ENCODE measurements around the gene NELFCD. TPM values are rescaled to one million over a fixed set of nuclear protein-coding genes. Genes with fewer than 3 reads are reported as not detected.

The NELFCD gene
- total RNA-seq, 4 donors from 2014 or later = 96.6 to 129 (median 113) TPM

- Histone ChIP-seq H3K4me1 (peaks cover 48 to 55% of the 10 kb centered on the region in 2 donors), H3K9me3 (no peaks in the 10 kb centered on the region), H3K27ac (peak within 1 kb of the TSS; percentile 73 to 94 (median 92)), H3K27me3 (no peaks in the 10 kb centered on the region), H3K4me3 (replicated peaks in 1 of 3) (peak within 1 kb of the TSS; percentile 56 to 88 (median 78)), H3K36me3 (peaks cover 6 to 8% of the 10 kb centered on the region in 2 donors)
- WGBS, 2 donors = 7 to 14% methylated on average over 8 to 21 of the region's 50 CpGs
- peak; percentile 22 to 31 for DNase-seq
- intact Hi-C loops (cut with DNase I) = loop anchor here (5.0 kb wide), 1 partner anchor 150 kb away; no protein-coding TSS in a partner anchor
- no peak for TF ChIP-seq POLR2A (IDR thresholded peaks at IDR 0.05)
- TF ChIP-seq CTCF (IDR thresholded peaks at IDR 0.05) = no peak
Observed at GRCh38 chr20:59042151-59042795, 61.2 kb downstream of the NELFCD start, which contains the start of gene PRELID3B. Gene PRELID3B, minus strand, starts transcription at chr20:59042786. Its CDS starts 56 bp downstream, at chr20:59042730.

DNA sequence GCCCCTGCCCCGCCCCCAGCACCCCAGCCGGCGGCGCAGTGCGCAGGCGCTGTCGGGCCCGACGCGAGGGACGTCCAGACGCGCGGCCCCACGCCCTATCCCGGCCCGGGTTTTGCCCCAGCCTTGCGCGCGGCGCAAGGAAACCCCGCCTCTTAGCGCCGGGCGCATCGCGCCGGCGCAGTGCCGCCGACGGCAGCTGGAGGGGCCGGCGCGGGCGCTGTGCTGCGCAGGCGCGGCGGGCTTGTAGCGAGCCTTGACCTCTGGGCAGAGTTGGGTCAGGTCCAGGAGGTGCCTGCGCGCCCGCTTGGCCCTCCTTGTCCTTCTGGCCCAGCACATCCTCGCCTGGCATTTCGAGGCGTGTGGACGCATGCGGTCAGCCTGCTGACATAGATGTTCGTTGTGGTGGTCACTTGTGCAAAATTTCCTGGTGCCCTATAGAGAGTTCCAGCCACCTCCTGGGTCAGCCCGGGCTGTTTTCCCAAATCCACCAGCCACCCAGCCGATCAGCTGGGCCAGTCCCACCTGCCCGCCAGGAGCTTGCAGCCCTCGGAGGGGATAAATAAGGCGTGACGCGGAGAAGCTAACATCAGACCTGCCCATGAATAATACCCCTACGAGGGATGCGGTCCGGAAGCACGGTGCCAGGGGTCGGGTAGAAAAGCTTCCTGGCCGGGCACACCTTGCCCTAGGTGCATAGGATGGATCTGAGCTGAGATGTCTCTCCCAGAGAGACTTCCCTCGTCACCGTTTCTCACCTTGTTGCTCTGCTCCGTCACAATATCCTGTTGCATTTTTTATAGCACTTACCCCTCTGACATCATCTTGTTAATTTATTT, 62.0 kb downstream of the NELFCD start:
- H3K27ac ChIP-seq = peak overlapping the region; percentile 73 to 94 (median 92)
- WGBS, 2 donors = 43 to 75% methylated on average over 14 to 22 of the region's 66 CpGs
- intact Hi-C loops (cut with DNase I) = loop anchor here (5.0 kb wide), 1 partner anchor 151 kb away; no protein-coding TSS in a partner anchor
- H3K9me3 ChIP-seq = no peaks in the 10 kb centered on the region
- no peaks in the 10 kb centered on the region for H3K27me3 ChIP-seq
- peak overlapping the region; percentile 56 to 88 (median 78) for H3K4me3 ChIP-seq (replicated peaks in 1 of 3)
- no peak for TF ChIP-seq CTCF (IDR thresholded peaks at IDR 0.05)
- TF ChIP-seq POLR2A (IDR thresholded peaks at IDR 0.05) = peak in 1 of 2 donors; percentile 77
- H3K36me3 ChIP-seq = peaks cover 0 to under 1% of the 10 kb centered on the region in 2 donors
- peaks cover 48 to 55% of the 10 kb centered on the region in 2 donors for H3K4me1 ChIP-seq
- peak; percentile 94 to 97 for DNase-seq

DNA sequence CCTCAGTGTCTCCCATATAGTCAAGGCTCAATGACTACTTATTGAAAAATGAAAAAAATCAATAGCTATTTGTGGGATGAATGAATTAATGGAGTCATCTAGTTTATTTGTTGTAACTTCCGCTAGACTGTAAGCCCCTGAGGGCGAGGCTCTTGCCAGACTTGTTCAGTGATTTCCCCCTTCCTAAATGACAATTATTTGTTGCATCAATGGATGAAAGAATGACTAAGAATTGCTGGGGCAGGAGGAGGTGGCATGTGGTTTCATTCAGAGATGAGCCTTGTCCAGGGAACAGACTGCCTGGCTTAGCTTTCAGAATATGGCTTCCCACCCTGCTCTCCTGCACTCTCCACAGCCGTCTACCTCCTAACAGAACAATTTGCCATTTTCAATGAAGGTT, 62.6 kb downstream of the NELFCD start:
- intact Hi-C loops (cut with DNase I) = loop anchor here (5.0 kb wide), 1 partner anchor 151 kb away; no protein-coding TSS in a partner anchor

GRCh38 chr20:59044295-59044694, 63.2 kb downstream of the NELFCD start:
- H3K36me3 ChIP-seq = no peaks in the 10 kb centered on the region
- no peaks in the 10 kb centered on the region for H3K27me3 ChIP-seq
- intact Hi-C loops (cut with DNase I) = loop anchor here (5.0 kb wide), 1 partner anchor 152 kb away; no protein-coding TSS in a partner anchor
- H3K4me1 ChIP-seq = peaks cover 48 to 50% of the 10 kb centered on the region in 2 donors
- H3K4me3 ChIP-seq (replicated peaks in 1 of 3) = no peak overlapping the region
- H3K9me3 ChIP-seq = no peaks in the 10 kb centered on the region
- TF ChIP-seq CTCF (IDR thresholded peaks at IDR 0.05) (no peak), POLR2A (IDR thresholded peaks at IDR 0.05) (peak in 1 of 2 donors; percentile 49)
- peak overlapping the region; percentile 84 to 94 (median 92) for H3K27ac ChIP-seq
- peak; percentile 71 to 78 for DNase-seq
- 33 to 44% methylated on average over 3 of the region's 3 CpGs for WGBS, 2 donors

More for the DNA sequence above, 62.6 kb downstream of the NELFCD start:
- peak in 1 of 2 donors; percentile 11 for DNase-seq
- Histone ChIP-seq H3K4me3 (replicated peaks in 1 of 3) (no peak overlapping the region), H3K27ac (peak overlapping the region; percentile 66 to 94 (median 92)), H3K9me3 (no peaks in the 10 kb centered on the region), H3K36me3 (no peaks in the 10 kb centered on the region), H3K4me1 (peaks cover 48 to 55% of the 10 kb centered on the region in 2 donors), H3K27me3 (no peaks in the 10 kb centered on the region)
- 57 to 72% methylated on average over 3 of the region's 3 CpGs for WGBS, 2 donors
- TF ChIP-seq CTCF (IDR thresholded peaks at IDR 0.05) = no peak
- TF ChIP-seq POLR2A (IDR thresholded peaks at IDR 0.05) = no peak

Other genes starting within 250 kb of the NELFCD start
- gene GNAS-AS1, start 130.4 kb upstream of the NELFCD start, total RNA-seq = 1 to 10 TPM in 2 of 4 donors, under 1 TPM in 2; 0.42 to 1.9 (median 1.1) TPM
- gene GNAS, start 128.5 kb upstream of the NELFCD start, total RNA-seq = 1,000 to 10,000 TPM; 2,457 to 5,038 (median 3,494) TPM
- 100 to 1,000 TPM; 152 to 256 (median 212) TPM for gene CTSZ, start 26.0 kb downstream of the NELFCD start, total RNA-seq
- gene TUBB1, start 38.2 kb downstream of the NELFCD start, total RNA-seq = under 1 TPM in 2 of 4 donors, not detected in 2; 0.11 to 0.46 TPM
- gene ATP5F1E, start 51.1 kb downstream of the NELFCD start, total RNA-seq = 10 to 100 TPM; 13.3 to 57.8 (median 32.4) TPM
- gene PRELID3B, start 61.5 kb downstream of the NELFCD start, total RNA-seq = 100 to 1,000 TPM in 1 of 4 donors, 10 to 100 TPM in 3; 74.4 to 112 (median 85.6) TPM
- 1 to 10 TPM in 3 of 4 donors, under 1 TPM in 1; 0.78 to 2.3 (median 1.6) TPM for gene ZNF831, start 182.6 kb downstream of the NELFCD start, total RNA-seq

All from thyroid gland (tissue), 4 donors.